Middle frontal gyrus (tissue), 1 donor: ENCODE results near the gene PIGN.

Source experiments
- DNase-seq: peaks from one replicate; pipeline ENCODE4 v3.0.0-alpha.2; 2015; ENCODE audit warnings: low spot score; ENCODE audit errors: extremely low spot score

PIGN gene

DNA sequence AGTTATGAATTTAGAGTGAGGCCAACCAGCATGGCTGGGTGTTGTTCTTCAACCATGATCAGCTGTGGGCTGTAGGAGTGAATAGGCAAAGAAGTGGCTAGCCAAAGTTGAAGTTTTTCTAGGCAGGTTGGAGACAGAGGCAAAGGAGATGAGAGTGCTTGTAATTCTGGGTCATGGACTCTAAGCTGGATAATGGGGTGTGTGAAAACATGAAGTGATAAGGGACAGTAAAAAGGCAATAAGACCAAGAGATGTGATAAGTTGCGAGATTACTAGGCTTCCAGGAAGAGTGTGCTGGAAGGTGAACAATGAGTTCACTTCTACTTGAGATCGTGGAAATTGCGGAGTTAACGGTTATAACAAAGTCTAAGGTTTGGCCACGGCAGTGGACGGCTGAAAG is 175.4 kb downstream of the PIGN start:
- DNase-seq = no peak

- DNase-seq = no peak
Measured at GRCh38 chr18:62009521-62009920, 177.3 kb downstream of the PIGN start.

GRCh38 chr18:62001396-62001795 is 185.5 kb downstream of the PIGN start:
- no peak for DNase-seq

DNA sequence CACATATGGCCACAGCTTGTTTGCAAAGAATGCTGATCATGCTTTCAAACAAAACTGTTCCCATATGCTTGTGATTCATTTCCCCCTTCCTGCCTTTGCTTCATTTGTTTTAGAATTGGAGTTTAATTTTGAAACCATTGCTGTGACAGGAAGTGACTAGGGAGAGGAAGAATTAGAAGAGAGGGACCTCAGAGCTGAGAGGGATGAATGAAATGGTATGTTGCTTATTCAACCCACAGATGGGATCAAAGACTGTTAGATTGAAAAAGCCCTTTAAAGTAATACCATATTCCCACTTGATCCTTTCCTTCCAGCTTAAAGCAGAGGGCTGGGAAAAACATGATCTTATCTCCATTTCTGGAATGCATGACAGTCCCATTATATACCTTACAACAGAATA is 187.9 kb downstream of the PIGN start:
- DNase-seq = no peak

DNA sequence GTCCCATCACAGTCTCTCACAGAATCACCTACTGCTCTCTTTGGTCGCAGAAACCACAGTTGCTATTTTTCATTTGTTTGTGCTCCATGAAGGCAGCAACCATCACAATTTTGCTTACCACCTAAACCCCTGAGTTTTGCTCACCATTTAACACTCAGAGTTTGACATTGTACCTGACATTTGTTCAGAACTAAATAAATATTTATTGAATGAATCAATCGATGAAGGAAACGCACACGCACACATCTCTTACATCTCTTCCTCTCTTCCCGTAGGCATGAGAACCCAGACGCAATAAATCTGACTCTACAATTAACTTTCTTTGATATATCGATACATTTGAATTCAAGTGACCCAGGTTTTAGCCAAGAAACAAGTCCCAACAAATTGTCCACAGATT is 188.5 kb downstream of the PIGN start:
- no peak for DNase-seq

GRCh38 chr18:61995618-61996017 is 191.2 kb downstream of the PIGN start:
- no peak for DNase-seq

- DNase-seq = no peak
Measured at GRCh38 chr18:61993831-61994230, 193.0 kb downstream of the PIGN start.

- DNase-seq = no peak
Measured at GRCh38 chr18:61992923-61993322, 193.9 kb downstream of the PIGN start.

- DNase-seq = no peak
Measured at GRCh38 chr18:61992285-61992684, 194.6 kb downstream of the PIGN start.

DNA sequence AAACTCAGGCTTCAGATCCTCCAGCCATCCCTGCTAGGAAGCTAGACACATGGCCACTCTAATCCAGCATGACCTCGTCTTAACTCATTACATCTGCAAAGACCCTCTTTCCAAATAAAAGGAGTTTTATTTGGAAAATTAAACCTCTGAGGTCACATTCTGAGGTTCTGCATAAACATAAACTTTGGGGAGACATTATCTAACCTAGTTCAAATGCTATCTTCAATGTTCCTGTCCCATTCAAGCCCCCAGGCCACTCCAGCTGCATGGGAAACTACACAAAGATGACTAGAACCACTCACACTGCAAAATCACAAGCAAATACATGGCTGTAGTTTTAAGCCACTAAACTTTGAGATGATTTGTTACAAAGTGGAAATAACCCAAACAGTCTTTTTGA is 195.0 kb downstream of the PIGN start:
- DNase-seq = no peak

GRCh38 chr18:61991201-61991600 is 195.7 kb downstream of the PIGN start:
- no peak for DNase-seq
